ENCODE measurements around the gene ADAM17.

The ADAM17 gene

DNA sequence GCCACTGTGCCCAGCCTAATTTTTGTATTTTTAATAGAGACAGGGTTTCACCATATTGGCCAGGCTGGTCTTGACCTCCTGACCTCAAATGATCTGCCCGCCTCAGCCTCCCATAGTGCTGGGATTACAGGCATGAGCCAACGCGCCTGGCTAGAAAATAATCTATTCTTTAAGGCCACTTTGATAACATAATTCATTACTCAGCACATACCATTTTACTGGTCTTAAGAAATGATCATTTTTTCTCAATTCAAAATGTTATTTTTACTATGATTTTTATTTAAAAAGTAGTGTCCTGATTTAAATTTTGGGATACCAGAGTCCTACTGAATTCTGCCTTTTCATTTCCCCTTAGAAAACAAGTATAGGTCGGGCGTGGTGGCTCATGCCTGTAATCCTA is 27.0 kb upstream of the ADAM17 start:
- TF ChIP-seq, protein P1, sequence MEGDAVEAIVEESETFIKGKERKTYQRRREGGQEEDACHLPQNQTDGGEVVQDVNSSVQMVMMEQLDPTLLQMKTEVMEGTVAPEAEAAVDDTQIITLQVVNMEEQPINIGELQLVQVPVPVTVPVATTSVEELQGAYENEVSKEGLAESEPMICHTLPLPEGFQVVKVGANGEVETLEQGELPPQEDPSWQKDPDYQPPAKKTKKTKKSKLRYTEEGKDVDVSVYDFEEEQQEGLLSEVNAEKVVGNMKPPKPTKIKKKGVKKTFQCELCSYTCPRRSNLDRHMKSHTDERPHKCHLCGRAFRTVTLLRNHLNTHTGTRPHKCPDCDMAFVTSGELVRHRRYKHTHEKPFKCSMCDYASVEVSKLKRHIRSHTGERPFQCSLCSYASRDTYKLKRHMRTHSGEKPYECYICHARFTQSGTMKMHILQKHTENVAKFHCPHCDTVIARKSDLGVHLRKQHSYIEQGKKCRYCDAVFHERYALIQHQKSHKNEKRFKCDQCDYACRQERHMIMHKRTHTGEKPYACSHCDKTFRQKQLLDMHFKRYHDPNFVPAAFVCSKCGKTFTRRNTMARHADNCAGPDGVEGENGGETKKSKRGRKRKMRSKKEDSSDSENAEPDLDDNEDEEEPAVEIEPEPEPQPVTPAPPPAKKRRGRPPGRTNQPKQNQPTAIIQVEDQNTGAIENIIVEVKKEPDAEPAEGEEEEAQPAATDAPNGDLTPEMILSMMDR (IDR thresholded peaks at IDR 0.05; ENCODE audit: low read depth, low read length, missing control alignments): no peak
- no peak for DNase-seq (ENCODE audit: low read depth)

DNA sequence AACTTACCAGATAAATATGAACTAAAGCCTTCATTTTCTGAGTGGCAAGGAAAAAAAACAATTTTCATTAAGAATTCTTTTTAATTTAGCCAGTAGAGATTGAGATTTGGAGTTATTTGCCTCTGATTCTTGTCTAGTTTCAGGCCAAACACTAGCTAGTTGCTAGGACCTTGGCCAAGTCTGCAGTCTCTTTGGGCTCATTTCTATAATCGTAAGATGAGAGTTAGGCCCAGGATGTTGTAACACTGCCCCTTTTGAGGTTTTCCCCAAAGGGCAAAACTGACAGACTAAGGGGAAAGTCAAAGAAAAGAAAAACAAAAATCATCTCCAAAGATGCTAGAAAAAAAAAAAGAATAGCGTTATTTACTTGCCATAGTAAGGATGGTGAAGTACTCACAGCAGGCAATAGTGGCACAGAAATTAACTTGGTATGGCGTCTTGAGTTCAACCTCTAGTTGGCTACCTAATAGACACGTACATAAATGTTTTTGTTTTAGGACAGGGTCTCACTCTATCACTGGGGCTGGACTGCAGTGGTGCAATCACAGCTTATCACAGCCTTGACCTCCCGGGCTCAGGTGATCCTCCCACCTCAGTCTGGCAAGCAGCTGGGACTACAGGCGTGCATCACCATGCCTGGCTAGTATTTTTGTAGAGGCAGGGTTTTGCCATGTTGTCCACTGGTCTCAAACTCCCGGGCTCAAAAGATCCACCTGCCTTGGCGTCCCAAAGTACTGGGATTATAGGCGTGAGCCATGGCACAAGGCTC is 23.0 kb upstream of the ADAM17 start:
- TF ChIP-seq, protein P1 (IDR thresholded peaks at IDR 0.05; ENCODE audit: low read depth, low read length, missing control alignments): no peak
- no peak overlapping the region for H3K4me3 ChIP-seq (ENCODE audit: low read depth, low read length)
- DNase-seq (ENCODE audit: low read depth): no peak

More for the DNA sequence above, 27.0 kb upstream of the ADAM17 start:
- H3K4me3 ChIP-seq (ENCODE audit: low read depth, low read length): no peak overlapping the region

DNA sequence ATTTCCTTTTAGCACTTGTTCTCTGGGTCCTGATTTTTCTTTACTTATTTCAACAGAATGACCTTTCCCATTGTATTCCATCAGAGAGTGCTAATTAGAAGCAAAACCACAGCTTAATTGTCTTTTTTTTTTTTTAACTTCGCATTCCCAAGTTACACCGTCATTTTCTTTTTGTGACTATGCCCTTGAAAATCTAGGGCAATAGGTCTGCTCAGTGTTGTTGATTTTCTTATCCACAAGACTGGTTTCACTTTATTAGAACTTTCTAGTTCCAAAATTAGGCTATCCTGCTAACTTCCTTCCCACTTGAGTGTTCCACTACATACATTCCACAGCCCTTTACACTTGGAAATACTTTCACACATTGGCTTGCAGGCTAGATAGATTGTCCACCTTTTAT is 18.7 kb upstream of the ADAM17 start:
- DNase-seq (ENCODE audit: low read depth): no peak
- no peak overlapping the region for H3K4me3 ChIP-seq (ENCODE audit: low read depth, low read length)
- TF ChIP-seq, protein P1 (IDR thresholded peaks at IDR 0.05; ENCODE audit: low read depth, low read length, missing control alignments): no peak

DNA sequence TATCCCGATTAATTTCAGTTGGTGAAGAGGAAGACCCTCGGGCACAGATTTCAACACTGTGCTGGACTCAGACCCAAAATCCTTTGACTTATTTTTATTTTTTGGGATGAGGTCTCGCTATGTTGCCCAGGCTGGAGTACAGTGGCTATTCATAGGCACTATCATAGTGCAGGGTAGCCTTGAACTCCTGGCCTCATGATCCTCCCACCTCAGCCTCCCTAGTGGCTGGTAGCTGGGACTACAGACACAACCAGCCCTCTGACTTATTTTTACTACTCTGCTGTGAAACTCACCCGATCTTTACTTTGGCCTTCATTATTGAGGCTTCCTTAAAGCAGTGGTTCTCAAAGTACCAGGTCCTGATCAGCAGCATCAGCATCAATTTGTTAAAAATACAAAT is 18.2 kb upstream of the ADAM17 start:
- no peak for DNase-seq (ENCODE audit: low read depth)
- TF ChIP-seq, protein P1 (IDR thresholded peaks at IDR 0.05; ENCODE audit: low read depth, low read length, missing control alignments): peak; percentile 30
- no peak overlapping the region for H3K4me3 ChIP-seq (ENCODE audit: low read depth, low read length)

DNA sequence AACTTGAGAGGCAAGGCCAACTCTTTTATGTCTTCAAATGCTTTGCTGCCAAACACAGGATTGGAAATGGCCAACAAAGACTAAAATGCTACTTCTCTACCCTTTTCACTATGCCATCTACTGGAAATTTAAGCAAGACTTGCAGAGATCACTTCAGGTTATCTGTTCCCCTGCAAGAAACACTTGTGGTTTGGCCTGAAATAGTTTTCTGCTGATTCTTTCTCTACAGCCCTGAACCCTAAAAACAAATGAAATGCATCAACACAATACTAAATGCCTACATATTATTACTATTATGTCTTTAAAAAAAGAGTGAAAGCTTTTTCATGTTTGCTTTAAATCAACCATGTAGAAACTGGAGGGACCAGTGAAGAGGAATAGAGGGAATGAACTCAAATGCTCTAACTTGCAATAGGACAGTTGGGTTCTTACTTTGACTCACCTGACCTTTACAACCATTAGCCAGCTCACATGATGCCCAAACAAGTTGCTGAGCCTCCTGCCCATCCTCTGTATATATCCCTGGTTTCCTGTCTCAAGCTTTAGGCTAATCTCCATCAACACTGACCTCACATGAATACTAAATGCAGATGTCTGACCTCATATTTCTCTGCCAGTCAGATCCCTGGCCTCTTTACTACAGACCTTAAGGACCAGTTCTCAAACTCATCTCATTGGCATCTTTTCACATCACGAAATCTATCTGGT is 17.5 kb upstream of the ADAM17 start:
- no peak for DNase-seq (ENCODE audit: low read depth)
- TF ChIP-seq, protein P1 (IDR thresholded peaks at IDR 0.05; ENCODE audit: low read depth, low read length, missing control alignments): no peak

DNA sequence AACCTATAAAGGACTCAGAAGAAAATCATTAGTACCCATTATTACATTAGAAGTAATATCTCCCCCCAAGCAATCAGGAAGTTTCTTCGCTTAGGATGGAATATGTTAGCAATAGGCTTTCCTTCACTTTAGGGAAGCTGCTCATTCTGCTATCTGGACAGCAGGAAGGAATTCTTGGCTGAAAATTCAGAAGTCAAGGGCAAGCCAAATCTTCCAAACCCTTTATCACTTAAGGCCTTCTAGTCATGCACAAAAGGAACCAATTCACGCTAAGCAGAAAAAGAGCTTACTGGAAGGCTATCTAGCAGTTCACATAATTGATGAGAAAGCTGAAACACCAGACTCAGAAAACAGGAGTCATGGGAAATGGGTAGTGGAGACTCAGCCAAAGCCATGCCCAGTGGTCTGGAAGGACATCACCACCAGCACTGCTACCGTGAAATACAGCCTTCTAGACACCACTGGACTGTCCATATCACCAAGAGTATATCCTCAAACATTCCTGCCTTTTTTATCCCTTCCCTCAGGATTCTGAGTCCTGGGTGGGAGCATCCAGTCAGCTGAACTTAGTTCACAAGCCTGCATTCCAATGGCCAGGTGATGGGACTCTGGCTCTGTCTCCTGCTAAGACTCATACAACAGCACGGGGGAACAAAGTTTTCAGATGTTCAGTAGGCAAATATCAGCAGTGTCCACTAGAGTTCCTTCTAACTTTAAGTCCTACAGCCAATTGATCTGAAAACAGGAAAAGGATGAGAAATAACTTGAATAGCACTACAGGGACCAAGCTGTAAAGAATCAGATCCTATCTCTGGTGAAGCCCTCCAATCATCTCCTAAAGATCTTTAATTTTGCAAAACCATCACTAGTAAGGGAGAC is 14.8 kb upstream of the ADAM17 start:
- TF ChIP-seq, protein P1 (IDR thresholded peaks at IDR 0.05; ENCODE audit: low read depth, low read length, missing control alignments): peak; percentile 12
- no peak overlapping the region for H3K4me3 ChIP-seq (ENCODE audit: low read depth, low read length)

More for the DNA sequence above, 17.5 kb upstream of the ADAM17 start:
- no peak overlapping the region for H3K4me3 ChIP-seq (ENCODE audit: low read depth, low read length)

More for the DNA sequence above, 14.8 kb upstream of the ADAM17 start:
- DNase-seq (ENCODE audit: low read depth): no peak
